Measurements from ENCODE around the gene NUAK2. TPM values are rescaled to one million over a fixed set of nuclear protein-coding genes. Genes with fewer than 3 reads are reported as not detected.

NUAK2 gene
- total and polyA plus RNA-seq, 2 of the 8 experiments (the other 6 are each of a cell fraction or from before 2014, with no cell fraction given): 9.4 to 12.9 TPM

DNA sequence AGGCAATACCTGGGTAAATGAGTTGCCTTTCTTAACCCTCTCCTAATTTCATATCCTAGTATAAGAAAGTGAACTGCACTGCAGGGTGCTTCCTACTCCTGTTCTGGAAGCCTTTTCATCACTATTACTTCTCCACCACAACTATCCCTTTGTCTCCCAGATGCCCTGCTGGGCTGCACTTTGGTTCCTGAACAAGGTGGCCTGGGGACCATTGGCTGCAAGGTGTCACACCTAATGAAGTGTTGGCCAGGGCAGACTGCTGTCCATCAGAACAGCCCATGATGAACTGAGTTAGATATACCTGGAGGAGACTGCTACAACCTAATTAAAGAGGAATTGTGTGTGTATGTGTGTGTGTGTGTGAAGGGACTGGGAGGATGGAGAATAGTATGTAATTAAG lies 37.0 kb upstream of the NUAK2 start:
- DNase-seq (ENCODE audit: low read depth in 1 of 2, low spot score in 2 of 2) (no peak), FAIRE-seq (no peak)
- H2AK5ac ChIP-seq (ENCODE audit: low read depth, low read length): no peak overlapping the region
- no peak overlapping the region for H2BK120ac ChIP-seq (replicated peaks; ENCODE audit: low read depth, low read length)
- H2BK12ac ChIP-seq (ENCODE audit: low read depth, low read length): no peak overlapping the region
- no peak overlapping the region for H4K91ac ChIP-seq (replicated peaks; ENCODE audit: insufficient read length, low read length)
- no peak overlapping the region for H3K27ac ChIP-seq (ENCODE audit: low read depth, low read length)
- no peaks in the 10 kb centered on the region for H3K79me1 ChIP-seq (ENCODE audit: low read depth, low read length)
- H3K18ac ChIP-seq (ENCODE audit: extremely low read depth, low read length): no peak overlapping the region
- 0 out of 2 replicates have a peak overlapping the region, but pooled peaks have one; percentile 62 for H2BK20ac ChIP-seq (ENCODE audit: low read length)
- no peaks in the 10 kb centered on the region for H3K23me2 ChIP-seq (ENCODE audit: low read depth, low read length)
- CTCF ChIA-PET (ENCODE audit: partially characterized antibody): interaction anchor here (1.1 to 67.1 kb wide), 3 partner anchors 14 to 102 kb away, joined by 4 to 2424 read pairs (median 207); no protein-coding TSS in a partner anchor
- no peak overlapping the region for H2AFZ ChIP-seq (ENCODE audit: low read length)
- no peak overlapping the region for H2BK5ac ChIP-seq (ENCODE audit: low read depth, low read length)
- no peak overlapping the region for H3K4me3 ChIP-seq (ENCODE audit: extremely low read depth in 1 of 4, insufficient read depth in 2 of 4, low read depth in 3 of 4, low read length in 4 of 4)
- peaks cover 6 to 23% (median 10%) of the 10 kb centered on the region in 4 experiments for H3K4me1 ChIP-seq (replicated peaks in 1 of 4; ENCODE audit: control insufficient read depth in 3 of 4, insufficient read depth in 4 of 4, low read length in 3 of 4)
- POLR2A ChIA-PET (ENCODE audit: partially characterized antibody): interaction anchor here (1.0 to 1.2 kb wide), 2 partner anchors 43 to 71 kb away, joined by 3 read pairs; no protein-coding TSS in a partner anchor
- H2BK15ac ChIP-seq (ENCODE audit: low read length): no peak overlapping the region
- no peak overlapping the region for H3K4me2 ChIP-seq (ENCODE audit: insufficient read depth in 1 of 2, low read depth in 2 of 2, low read length in 2 of 2)
- no peak overlapping the region for H4K8ac ChIP-seq (ENCODE audit: extremely low read depth, insufficient read depth, low read length)
- no peak overlapping the region for H3K14ac ChIP-seq (ENCODE audit: insufficient read length)
- H3K36me3 ChIP-seq (ENCODE audit: control insufficient read depth in 2 of 4, insufficient read depth in 4 of 4, low read length in 3 of 4): no peaks in the 10 kb centered on the region
- no peak overlapping the region for H3K56ac ChIP-seq (replicated peaks; ENCODE audit: insufficient read length, low read depth, low read length)
- H3K9ac ChIP-seq (replicated peaks in 1 of 4; ENCODE audit: extremely low read depth in 1 of 4, low read depth in 3 of 4, low read length in 3 of 4): no peak overlapping the region; a peak in 1 of 7 replicates
- H3K79me2 ChIP-seq (ENCODE audit: control insufficient read depth in 1 of 2, insufficient read depth in 2 of 2, low read length in 2 of 2): no peaks in the 10 kb centered on the region
- H3K4ac ChIP-seq (replicated peaks; ENCODE audit: insufficient read length, low read depth, low read length): no peak overlapping the region
- no peaks in the 10 kb centered on the region for H3K27me3 ChIP-seq (replicated peaks in 1 of 4; ENCODE audit: control insufficient read depth in 3 of 4, extremely low read depth in 1 of 4, insufficient read depth in 3 of 4, low read length in 3 of 4)
- H3K23ac ChIP-seq (ENCODE audit: insufficient read length): no peak overlapping the region
- H4K20me1 ChIP-seq (replicated peaks in 1 of 2; ENCODE audit: control insufficient read depth in 1 of 2, insufficient read depth in 2 of 2, low read length in 2 of 2): no peaks in the 10 kb centered on the region
- no peaks in the 10 kb centered on the region for H3K9me3 ChIP-seq (ENCODE audit: insufficient read depth in 2 of 2, low read depth in 1 of 2, low read length in 1 of 2)
- H4K5ac ChIP-seq (ENCODE audit: insufficient read length, low read depth, low read length): no peak overlapping the region
- TF ChIP-seq, protein P1, sequence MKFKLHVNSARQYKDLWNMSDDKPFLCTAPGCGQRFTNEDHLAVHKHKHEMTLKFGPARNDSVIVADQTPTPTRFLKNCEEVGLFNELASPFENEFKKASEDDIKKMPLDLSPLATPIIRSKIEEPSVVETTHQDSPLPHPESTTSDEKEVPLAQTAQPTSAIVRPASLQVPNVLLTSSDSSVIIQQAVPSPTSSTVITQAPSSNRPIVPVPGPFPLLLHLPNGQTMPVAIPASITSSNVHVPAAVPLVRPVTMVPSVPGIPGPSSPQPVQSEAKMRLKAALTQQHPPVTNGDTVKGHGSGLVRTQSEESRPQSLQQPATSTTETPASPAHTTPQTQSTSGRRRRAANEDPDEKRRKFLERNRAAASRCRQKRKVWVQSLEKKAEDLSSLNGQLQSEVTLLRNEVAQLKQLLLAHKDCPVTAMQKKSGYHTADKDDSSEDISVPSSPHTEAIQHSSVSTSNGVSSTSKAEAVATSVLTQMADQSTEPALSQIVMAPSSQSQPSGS (IDR thresholded peaks at IDR 0.05; ENCODE audit: low read length): no peak
- no peak for TF ChIP-seq SIN3A (conservative IDR thresholded peaks at IDR 0.05 in 1 of 2, IDR thresholded peaks at IDR 0.05 in 1 of 2; ENCODE audit: low read depth in 1 of 2, low read length in 2 of 2)
- no peak for TF ChIP-seq BCL11A (IDR thresholded peaks at IDR 0.05; ENCODE audit: low read depth in 2 of 2, low read length in 2 of 2)
- TF ChIP-seq, protein P2, sequence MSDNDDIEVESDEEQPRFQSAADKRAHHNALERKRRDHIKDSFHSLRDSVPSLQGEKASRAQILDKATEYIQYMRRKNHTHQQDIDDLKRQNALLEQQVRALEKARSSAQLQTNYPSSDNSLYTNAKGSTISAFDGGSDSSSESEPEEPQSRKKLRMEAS (IDR thresholded peaks at IDR 0.05): no peak
- no peak for TF ChIP-seq POU5F1 (IDR thresholded peaks at IDR 0.05; ENCODE audit: low read depth, low read length)
- TF ChIP-seq BRCA1 (IDR thresholded peaks at IDR 0.05; ENCODE audit: low read depth, low read length): no peak
- TF ChIP-seq CREB1 (IDR thresholded peaks at IDR 0.05): no peak
- TF ChIP-seq RXRA (IDR thresholded peaks at IDR 0.05; ENCODE audit: insufficient read depth, low read depth, low read length): no peak
- no peak for TF ChIP-seq ZNF274 (IDR thresholded peaks at IDR 0.05; ENCODE audit: borderline replicate concordance, extremely low read depth, low read length)
- TF ChIP-seq TBP (IDR thresholded peaks at IDR 0.05; ENCODE audit: low read depth, low read length): no peak
- no peak for TF ChIP-seq YY1 (IDR thresholded peaks at IDR 0.05; ENCODE audit: low read depth, low read length)
- no peak for TF ChIP-seq RFX5 (IDR thresholded peaks at IDR 0.05; ENCODE audit: borderline replicate concordance, low read depth, low read length)
- no peak for TF ChIP-seq FOSL1 (IDR thresholded peaks at IDR 0.05; ENCODE audit: insufficient read depth, low read depth, low read length)
- no peak for TF ChIP-seq GABPA (IDR thresholded peaks at IDR 0.05; ENCODE audit: borderline replicate concordance, insufficient read depth, low read length)
